HG02885 (cell line): ENCODE results near the gene FGL2.
A peak's percentile ranks its signal among the peaks of the same experiment; 100 is the strongest.
"Not testable (repeated sequence)": the region's sequence is repeated elsewhere in the genome, so short reads cannot be mapped to it uniquely, and the experiment has no call there.

Source experiments
- ATAC-seq: cut with Tn5 transposase; IDR thresholded peaks from one replicate; pipeline ENCODE4 v1.9.1; 2021; ENCODE audit warnings: mild to moderate bottlenecking; ENCODE audit not compliant: unreplicated experiment, poor library complexity

Gene FGL2

DNA sequence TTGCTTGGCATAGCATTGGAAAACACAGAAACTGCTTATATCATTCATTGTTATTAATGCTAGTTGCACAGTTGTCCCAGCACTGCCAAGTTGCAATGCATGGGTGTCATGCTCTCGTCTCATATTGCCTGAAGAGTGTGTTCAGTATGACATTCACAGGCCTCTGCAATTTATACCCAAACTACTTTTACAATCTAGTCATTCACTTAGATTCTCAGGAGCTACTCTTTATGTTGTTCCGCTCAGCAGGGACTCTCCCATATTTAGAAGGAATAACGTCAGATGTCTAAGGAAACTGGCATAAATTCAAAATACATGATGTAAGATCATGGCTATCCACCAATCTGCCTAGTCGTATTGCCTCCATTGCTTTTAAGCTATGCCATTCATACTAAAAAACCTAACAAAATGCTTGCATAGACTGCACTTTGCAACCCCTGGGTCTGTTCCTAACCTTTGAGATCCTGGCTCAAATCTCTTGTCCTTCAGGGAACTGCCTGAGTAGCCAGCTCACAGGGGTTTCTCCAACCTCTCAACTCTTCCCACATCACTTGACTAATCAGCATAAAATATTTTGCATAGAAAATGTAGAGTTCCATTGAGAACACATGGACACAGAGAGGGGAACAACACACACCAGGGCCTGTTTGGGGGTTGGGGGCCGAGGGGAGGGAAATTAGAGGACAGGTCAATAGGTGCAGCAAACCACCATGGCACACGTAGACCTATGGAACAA lies 27.0 kb downstream of the FGL2 start:
- ATAC-seq = not testable (repeated sequence)

DNA sequence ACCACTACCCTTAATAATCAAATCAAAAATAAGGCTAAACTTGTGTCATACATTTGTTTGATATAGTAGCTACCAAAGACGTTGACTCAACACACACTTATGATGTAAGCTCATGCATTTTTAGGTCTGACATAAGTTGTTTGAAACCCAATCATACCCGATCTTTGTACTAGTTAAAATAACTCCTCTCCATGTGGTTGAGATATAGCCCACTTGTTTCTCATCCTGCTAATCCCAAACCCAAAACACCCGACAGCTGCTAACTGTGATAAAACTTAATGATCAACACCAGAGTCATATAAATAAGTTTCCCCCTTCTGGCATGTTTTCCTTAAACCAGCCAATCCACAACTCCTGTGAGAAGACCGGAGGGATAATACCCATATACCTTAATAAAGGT lies 28.5 kb downstream of the FGL2 start:
- ATAC-seq = not testable (repeated sequence)

DNA sequence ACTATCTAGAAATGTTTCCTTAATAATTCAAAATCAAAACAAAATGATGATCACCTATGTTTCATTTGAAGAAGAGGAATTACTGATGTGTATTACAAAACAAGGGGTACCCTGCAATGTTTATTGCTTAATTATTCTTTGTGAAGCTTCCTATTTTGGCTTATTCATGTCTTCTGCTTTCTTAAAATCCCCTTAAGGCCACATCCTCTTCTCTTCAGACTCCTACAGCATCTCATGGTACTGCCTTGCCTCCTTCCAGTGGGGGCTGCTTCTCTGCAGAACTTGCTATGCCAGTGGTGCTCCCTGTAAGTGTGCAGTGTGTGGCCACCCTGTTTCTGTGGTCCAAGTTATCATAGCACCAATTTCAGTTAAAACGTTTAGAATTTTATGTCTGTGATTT lies 42.2 kb downstream of the FGL2 start:
- ATAC-seq = peak; percentile 57

DNA sequence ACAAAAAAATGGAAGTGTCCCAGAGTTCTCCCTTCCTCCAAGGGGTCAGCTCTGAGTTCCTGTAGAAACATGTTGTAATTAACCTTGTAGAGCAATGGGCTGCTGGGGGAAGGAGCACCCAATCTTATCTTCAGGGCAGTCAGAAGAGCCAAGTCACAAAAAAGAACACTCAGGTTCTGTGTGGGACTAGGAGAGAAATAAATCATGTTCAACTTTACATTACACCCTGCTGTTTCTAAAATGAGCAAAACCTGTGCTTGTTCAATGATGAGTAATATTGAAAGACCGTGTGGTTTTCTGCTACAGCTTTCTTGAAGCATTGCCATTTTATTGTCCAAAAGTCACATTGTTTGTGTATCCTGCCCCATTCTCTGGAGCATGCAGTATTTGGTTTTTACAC lies 42.6 kb downstream of the FGL2 start:
- peak; percentile 86 for ATAC-seq

DNA sequence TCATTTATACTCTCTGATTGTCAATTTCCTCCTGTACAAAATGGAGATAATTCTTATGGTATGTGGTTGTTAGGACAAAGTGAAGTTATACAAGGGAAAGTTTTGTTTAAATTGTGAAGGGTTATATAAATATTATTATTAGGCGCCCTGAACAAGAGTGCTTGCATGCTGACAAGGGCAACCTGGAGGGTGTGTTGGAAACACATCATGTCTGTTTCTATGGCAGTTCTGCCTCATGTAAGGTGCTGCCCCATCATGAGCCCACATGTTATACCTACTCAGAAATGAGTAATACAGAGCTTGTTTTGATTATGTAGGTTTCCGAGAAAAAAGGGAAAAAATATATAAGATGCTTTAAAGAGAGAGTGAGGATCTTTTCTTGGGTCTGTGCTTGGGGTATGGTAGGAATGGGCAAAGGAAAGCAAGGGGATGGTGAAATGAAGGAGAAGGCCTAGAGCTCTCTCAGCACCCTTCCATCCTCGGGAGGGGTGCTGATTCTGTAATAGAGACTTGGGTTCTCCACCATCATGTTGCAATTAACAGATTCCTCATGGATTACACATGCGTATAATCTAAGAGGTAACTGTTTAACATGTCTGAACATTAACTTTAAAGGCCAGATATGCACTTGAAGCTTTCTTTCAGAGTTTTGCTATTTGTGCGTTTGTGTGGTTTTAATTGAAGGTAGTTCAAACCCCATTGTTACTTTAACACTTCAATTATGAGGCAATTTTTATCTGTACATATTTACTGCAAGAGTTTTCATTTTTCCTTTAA lies 43.8 kb downstream of the FGL2 start:
- not testable (repeated sequence) for ATAC-seq

DNA sequence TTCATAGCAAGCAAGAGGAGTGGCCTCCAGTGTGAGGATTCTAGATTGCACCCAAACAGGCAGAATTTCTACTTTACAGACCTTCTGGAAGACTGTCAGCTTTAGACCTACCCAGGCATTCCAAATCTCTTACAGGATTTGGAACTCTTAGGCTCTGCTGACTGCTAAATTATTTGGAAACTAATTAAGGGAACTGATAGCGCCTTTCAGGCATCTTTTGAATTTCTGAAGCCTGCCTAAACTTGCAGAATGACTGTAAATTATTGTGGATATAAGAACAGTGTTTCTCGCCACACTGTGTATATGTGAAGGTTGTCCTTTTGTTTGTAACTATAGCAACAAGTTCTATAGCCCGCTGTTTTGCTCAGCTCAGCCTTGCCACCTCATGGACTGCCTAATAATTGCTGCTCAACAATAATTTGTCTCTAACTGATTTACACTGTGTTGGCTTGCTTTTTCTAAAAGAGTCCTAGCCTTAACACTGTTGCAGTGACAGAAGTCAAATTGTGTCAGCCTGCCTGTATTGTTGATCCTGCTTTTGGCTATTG lies 44.6 kb downstream of the FGL2 start:
- peak; percentile 55 for ATAC-seq

DNA sequence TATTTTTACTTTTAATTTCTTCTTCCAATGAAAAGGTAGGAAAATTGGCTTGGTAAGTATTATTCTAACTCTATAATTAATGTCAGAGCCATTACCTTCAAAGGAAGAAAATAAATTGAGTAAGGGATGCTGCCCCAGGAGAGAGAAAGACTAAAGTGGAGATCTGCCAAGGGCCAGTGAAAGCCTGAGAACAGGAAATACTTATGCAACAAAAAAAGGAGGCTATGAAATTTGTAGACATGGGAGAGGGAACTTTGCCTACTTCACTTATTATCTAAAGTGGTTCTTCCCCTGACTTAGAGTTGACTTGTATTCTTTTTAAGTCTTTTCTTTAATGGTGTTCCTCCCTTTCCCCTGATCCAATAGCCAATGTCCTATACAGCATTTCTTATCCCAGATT lies 47.4 kb downstream of the FGL2 start:
- ATAC-seq = not testable (repeated sequence)
